GM12865 (cell line): ENCODE measurements around the gene COMP.

Source experiments
- DNase-seq: peaks from one replicate; pipeline ENCODE4 v3.0.0; 2010; ENCODE audit warnings: low read depth
- H3K4me3 ChIP-seq: 2 replicates; pipeline ENCODE4 v1.5.1; 2011; ENCODE audit warnings: mild to moderate bottlenecking, low read depth, low read length, control low read depth
- TF ChIP-seq, protein P1 (sequence below): IDR thresholded peaks from 2 replicates; pipeline ENCODE4 v1.5.1; 2011; ENCODE audit warnings: low read length, control low read depth, low read depth, inconsistent platforms; ENCODE audit not compliant: insufficient read depth; ENCODE audit errors: missing control alignments

The COMP gene

DNA sequence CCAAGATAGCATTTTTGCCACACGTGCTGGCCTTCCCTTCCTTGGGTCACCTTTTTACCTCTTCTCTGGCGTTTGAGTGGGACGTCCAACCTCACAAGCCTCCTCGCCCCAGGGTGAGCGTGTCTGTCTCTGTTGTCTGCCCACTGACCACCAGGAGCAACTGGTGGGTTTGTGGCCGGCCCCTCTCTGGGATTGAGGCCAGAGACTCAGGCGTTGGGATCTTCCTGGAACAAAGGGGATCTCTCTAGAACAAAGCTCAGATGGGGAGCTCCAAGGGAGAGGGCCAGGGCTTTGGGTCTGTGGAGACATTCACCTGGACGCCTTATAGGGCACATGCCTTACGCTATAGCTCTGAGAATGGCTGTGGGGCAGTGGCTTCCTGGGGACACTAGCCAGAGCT, 17.4 kb downstream of the COMP start:
- TF ChIP-seq, protein P1, sequence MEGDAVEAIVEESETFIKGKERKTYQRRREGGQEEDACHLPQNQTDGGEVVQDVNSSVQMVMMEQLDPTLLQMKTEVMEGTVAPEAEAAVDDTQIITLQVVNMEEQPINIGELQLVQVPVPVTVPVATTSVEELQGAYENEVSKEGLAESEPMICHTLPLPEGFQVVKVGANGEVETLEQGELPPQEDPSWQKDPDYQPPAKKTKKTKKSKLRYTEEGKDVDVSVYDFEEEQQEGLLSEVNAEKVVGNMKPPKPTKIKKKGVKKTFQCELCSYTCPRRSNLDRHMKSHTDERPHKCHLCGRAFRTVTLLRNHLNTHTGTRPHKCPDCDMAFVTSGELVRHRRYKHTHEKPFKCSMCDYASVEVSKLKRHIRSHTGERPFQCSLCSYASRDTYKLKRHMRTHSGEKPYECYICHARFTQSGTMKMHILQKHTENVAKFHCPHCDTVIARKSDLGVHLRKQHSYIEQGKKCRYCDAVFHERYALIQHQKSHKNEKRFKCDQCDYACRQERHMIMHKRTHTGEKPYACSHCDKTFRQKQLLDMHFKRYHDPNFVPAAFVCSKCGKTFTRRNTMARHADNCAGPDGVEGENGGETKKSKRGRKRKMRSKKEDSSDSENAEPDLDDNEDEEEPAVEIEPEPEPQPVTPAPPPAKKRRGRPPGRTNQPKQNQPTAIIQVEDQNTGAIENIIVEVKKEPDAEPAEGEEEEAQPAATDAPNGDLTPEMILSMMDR: no peak
- no peak overlapping the region for H3K4me3 ChIP-seq

GRCh38 chr19:18772620-18773587, 18.2 kb downstream of the COMP start:
- H3K4me3 ChIP-seq: no peak overlapping the region
- TF ChIP-seq, protein P1: no peak
- no peak for DNase-seq

More for the DNA sequence above, 17.4 kb downstream of the COMP start:
- DNase-seq: no peak

- TF ChIP-seq, protein P1: peak; percentile 31
- peak; percentile 37 for DNase-seq
- H3K4me3 ChIP-seq: no peak overlapping the region
These were observed 19.5 kb downstream of the COMP start for GRCh38 chr19:18771328-18772242.

- TF ChIP-seq, protein P1: no peak
These were observed 20.3 kb downstream of the COMP start for GRCh38 chr19:18770663-18771327.

GRCh38 chr19:18769989-18770528, 21.0 kb downstream of the COMP start:
- DNase-seq: no peak
- no peak overlapping the region for H3K4me3 ChIP-seq
- TF ChIP-seq, protein P1: no peak

More at GRCh38 chr19:18770663-18771327, 20.3 kb downstream of the COMP start:
- DNase-seq: no peak
- no peak overlapping the region for H3K4me3 ChIP-seq

GRCh38 chr19:18768997-18769891, 21.9 kb downstream of the COMP start:
- no peak for DNase-seq
- no peak overlapping the region for H3K4me3 ChIP-seq
- TF ChIP-seq, protein P1: no peak
